Measurements from ENCODE around the gene SOX30. TPM values are rescaled to one million over a fixed set of nuclear protein-coding genes. Genes with fewer than 3 reads are reported as not detected.

Gene SOX30
- polyA plus RNA-seq, 4 donors = 0.39 to 0.79 (median 0.61) TPM

DNA sequence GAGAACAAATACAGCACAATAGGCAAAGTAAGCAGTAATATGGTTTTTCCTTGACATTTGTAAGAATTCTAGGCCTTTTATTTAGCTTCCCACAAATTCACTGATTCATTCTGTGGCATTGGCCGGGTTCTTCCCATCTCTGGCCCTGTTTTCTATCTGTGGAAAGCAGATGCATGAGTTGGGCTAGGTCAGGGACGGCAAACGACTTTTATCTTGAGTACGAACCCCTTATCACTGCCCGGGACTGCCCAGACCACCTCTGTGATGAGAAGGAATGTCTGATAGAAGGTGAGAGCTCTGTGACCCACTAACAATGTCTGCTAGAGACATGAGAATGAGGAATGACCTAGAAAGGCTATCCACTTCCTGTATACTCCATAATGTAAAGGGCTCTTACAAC is 41.2 kb downstream of the SOX30 start:
- no peak for DNase-seq (ENCODE audit: low read depth in 4 of 4, low spot score in 2 of 4)

DNA sequence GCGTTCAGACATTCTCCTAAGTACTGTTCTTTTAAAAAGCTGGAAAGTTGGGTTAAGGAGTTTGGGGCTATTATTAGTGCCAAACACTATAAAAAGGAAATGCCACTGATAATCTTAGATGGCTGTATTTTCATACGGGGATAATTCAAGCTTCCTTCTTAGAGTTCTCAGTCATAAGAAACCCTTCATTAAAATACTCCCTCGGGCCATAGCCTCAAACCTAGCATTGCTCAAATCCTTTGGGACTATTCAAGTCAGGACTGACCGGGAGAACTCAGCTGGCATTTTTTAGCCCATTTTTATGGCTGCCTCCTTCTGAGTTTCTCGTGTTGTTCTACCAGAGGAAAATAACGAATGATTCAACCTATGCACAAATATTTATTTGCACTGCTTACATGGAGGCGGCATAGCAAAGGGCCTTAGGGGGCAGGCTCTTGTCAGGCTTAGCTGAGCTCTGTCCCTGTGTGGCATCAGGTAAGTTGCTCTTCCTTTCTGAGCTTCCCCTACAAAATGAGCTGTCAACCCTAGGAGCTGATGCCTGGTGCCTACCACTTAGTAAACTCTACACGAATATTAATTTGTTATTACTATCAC is 43.2 kb downstream of the SOX30 start:
- DNase-seq (ENCODE audit: low read depth in 4 of 4, low spot score in 2 of 4) = no peak

- no peak for DNase-seq (ENCODE audit: low read depth in 4 of 4, low spot score in 2 of 4)
Observed at GRCh38 chr5:157607371-157608161, 44.7 kb downstream of the SOX30 start.

- no peak for DNase-seq (ENCODE audit: low read depth in 4 of 4, low spot score in 2 of 4)
Observed at GRCh38 chr5:157606046-157606445, 46.2 kb downstream of the SOX30 start.

GRCh38 chr5:157603333-157604190 is 48.7 kb downstream of the SOX30 start:
- DNase-seq (ENCODE audit: low read depth in 4 of 4, low spot score in 2 of 4) = no peak

- no peak for DNase-seq (ENCODE audit: low read depth in 4 of 4, low spot score in 2 of 4)
Observed at GRCh38 chr5:157602505-157602904, 49.7 kb downstream of the SOX30 start.

- DNase-seq (ENCODE audit: low read depth in 4 of 4, low spot score in 2 of 4) = no peak
Observed at GRCh38 chr5:157600252-157600651, 52.0 kb downstream of the SOX30 start.

GRCh38 chr5:157599565-157599964 is 52.7 kb downstream of the SOX30 start:
- no peak for DNase-seq (ENCODE audit: low read depth in 4 of 4, low spot score in 2 of 4)

DNA sequence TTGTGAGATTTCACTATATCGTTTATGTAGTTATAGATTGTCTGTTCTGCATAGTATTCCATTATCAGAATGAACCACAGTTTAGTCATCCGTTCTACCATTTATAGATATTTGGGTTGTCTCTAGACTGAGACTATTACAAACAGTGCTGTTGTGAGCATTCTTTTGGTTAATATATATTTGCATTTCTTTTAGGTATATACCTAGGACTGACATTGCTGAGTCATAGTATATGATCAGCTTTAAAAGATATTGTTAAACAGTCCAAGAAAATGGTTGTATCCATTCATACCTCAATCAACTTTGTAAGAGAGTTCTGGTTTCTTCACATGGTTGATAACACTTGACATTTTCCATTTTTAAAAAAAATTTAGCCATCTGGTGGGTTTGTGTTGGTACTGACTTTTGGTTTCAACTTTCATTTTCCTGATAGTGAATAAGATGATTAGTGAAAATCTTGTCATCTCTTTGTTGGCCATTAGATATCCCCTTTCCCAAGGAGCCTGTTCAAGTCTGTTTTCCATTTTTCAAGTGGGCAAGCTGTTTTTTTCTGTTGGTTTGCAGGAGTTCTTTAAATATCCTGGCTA is 53.8 kb downstream of the SOX30 start:
- no peak for DNase-seq (ENCODE audit: low read depth in 4 of 4, low spot score in 2 of 4)

DNA sequence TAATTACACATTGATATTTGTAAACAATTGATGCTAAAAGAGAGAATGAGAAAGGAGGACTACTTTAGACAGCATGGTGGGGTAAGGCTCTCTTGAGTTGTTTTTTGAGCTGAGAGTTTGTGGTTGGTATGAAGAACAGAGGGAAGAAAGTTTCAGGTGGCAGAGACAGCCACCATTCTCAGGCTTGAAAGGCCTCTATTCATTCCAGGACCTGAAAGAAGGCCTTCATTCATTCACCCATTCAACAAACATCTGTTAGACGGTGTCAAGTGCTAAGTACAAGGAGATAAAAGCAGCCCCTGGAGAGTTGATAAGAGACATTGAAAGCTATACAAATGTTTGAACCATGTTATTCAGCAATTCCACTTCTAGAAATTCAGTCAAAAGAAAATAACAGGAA is 55.0 kb downstream of the SOX30 start:
- DNase-seq (ENCODE audit: low read depth in 4 of 4, low spot score in 2 of 4) = no peak

- DNase-seq (ENCODE audit: low read depth in 4 of 4, low spot score in 2 of 4) = no peak
Observed at GRCh38 chr5:157596487-157596886, 55.8 kb downstream of the SOX30 start.

- DNase-seq (ENCODE audit: low read depth in 4 of 4, low spot score in 2 of 4) = no peak
Observed at GRCh38 chr5:157594675-157595459, 57.4 kb downstream of the SOX30 start.

DNA sequence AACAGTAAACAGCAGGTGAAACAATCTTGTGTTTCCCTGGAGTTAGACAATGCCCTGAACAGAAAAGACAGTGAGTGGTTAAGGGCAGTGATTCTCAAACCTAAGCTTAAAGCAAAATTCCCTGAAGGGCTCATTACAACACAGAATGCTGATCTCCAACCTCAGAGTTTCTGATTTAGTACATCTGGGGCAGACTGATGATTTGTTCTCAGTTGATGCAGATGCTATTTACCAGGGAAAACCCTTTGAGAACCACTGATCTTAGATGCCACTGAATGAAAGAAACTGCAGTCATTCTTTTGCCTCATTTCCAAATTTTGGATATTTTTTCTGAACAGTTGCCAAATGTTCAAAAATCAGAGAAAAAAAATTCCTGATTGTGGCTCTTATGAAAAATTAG is 58.0 kb downstream of the SOX30 start:
- no peak for DNase-seq (ENCODE audit: low read depth in 4 of 4, low spot score in 2 of 4)

DNA sequence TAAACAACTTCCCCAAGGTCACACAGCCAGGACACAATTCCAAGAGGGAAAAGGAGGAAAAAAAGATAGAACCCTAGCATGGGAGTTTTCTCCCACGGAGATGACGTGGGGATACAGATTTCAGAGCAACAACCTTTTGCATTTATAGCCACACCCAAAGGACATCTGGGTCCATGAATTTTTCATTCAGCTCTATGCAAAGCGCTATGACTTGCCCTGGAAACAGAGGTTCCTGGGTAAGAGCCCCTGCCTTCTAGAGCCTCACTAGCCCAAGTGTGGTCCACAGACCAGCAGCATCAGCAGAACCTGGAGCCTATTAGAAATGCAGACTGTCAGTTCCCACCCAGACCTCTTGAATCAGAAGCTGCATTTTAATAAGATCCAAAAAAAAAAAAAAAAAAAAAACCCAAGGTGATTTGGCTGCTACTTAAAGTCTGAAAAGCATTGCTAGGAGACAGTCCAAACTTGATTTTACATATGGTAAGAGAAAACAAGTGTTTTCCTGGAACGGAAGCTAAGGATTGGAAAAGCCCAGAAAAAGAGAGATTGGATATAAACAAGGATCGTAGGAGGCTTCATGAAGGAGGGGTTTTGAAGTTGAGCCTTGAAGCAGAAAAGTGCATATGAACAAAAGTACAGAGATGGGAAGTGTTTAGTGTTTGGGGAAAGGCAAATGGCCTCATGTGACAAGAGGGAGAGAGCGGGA is 59.0 kb downstream of the SOX30 start:
- DNase-seq (ENCODE audit: low read depth in 4 of 4, low spot score in 2 of 4) = no peak

DNA sequence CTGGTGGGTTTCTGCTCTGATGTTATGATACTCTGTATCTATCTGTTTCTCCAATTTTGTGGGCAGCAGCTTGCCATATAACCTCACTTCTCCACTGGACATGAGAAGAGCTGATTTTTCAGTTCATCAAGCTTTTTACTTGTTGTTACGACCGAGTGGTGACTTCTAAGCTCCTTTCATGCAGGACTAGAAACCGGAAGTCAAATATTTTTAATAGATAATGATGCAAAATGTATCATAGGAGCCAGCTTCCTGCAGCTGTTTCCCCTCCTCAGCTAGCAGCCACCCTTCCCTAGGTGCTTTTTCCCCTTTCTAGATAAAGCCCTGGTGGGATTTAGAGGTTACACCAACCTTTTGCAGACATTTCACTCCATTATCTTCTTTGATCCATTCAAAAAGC is 59.6 kb downstream of the SOX30 start:
- no peak for DNase-seq (ENCODE audit: low read depth in 4 of 4, low spot score in 2 of 4)

GRCh38 chr5:157590478-157590877 is 61.8 kb downstream of the SOX30 start:
- no peak for DNase-seq (ENCODE audit: low read depth in 4 of 4, low spot score in 2 of 4)

DNA sequence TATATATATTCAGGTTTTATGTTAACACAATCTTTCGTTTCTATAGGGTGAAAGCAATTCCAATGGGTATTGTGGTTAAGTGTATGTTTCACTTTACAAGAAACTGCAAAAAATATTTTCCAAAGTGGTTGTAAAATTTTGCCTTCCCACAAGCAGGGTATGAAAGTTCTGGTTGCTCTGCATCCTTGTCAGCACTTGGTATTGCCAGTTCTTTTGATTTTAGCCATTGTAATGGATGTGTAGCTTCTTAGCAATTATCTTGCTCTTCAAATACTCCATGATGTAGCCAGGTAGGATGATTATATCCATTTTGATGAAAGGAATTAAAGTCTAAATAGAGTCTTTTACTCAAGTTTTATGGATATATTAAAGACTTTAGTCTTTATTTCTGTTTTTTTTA is 67.6 kb downstream of the SOX30 start:
- no peak for DNase-seq (ENCODE audit: low read depth in 4 of 4, low spot score in 2 of 4)

DNA sequence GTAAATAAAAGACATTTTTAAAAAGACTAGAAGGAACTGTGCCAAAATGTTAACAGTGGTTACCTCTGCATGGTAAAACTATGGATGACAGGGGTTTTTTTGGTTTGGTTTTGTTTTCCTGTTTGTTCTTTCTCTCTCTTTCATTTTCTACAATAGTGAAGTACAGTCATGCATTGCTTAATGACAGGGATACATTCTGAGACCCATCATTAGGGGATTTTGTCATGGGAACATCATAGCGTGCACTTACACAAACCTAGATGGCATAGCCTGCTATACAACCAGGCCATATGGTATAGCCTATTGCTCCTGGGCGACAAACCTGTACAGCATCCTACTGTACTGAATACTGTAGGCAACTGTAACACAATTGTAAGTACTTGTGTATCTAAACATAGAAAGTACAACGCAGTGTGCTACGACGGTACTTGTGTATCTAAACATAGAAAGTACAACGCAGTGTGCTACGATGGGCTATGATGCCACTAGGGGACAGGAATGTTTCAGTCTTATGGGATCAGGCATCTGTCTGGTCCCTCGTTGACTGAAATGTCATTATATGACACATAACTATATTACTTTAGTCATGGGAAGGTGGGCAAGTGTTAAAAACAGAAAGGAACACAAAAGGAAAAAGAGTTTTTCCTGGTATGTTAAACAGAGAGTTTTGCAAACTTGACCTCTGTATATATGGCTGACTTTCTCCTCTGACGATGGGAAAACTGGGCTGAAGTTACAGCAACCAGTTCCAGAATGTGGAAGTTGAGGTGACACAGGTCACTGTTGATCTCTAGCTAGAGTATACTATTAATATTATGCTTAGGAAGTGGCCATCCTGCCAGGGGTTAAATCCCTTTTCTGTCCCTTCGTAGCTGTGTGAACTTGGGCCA is 69.3 kb downstream of the SOX30 start:
- DNase-seq (ENCODE audit: low read depth in 4 of 4, low spot score in 2 of 4) = no peak

DNA sequence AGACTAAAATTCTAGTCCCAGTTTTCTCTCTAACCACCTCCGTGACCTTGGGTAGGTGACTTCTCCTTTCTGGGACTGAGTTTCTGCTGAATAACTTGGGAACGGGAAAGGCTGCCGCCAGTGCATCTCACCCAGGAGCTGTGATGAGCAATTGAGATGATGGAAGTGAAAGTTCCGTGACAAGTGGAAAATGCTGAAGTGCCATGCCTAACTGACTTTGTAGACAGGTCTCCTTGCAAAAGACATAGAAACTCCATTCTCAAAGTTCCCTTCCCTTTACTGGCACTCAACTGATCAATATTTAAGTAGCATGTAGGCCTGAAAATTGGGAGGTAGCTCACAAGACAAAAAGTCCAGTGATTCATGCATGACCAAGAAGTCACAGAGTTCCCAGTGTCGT is 70.3 kb downstream of the SOX30 start:
- no peak for DNase-seq (ENCODE audit: low read depth in 4 of 4, low spot score in 2 of 4)

Data from left renal cortex interstitium (tissue), 4 donors.